Naive thymus-derived CD8-positive, alpha-beta T cell (primary cell): ENCODE results near the gene BBS7. TPM values are rescaled to one million over a fixed set of nuclear protein-coding genes. Genes with fewer than 3 reads are reported as not detected.

ENCODE experiments used
- ATAC-seq, 2 donors: fragments of 150-1000 bp; cut with Tn5 transposase in 1 of 2; sonication (Bioruptor Pico), chemical (Tn5 transposase) in 1 of 2; 1 replicate in 1 of 2; 2 replicates in 1 of 2; pipeline ENCODE4 v1.10.0; 2021; ENCODE audit warnings: mild to moderate bottlenecking in 2 of 2, moderate library complexity in 2 of 2
- POLR2A ChIA-PET: fragments of 350-600 bp; sonication (Branson Sonifier 250); formaldehyde crosslinking; loops from one replicate; lab custom pipeline; 2021; ENCODE audit warnings: antibody characterized with exemption; lab: Charles Lee
- DNase-seq, 10 donors: peaks; one replicate each; pipeline versions ENCODE4 v3.0.0 to v3.0.0-alpha.2; 2020 to 2022
- H3K27ac Mint-ChIP-seq, 10 donors: one replicate each; pipeline ENCODE4 v1.8.0; 2020 to 2022; ENCODE audit warnings: mild to moderate bottlenecking in 10 of 10, mixed read lengths in 10 of 10, moderate library complexity in 4 of 10, inconsistent platforms in 1 of 10
- H3K27me3 Mint-ChIP-seq, 5 donors: one replicate each; pipeline ENCODE4 v1.8.0; 2021 to 2022; ENCODE audit warnings: mixed read lengths in 5 of 5
- H3K36me3 Mint-ChIP-seq, 3 donors: one replicate each; pipeline ENCODE4 v1.8.0; 2020 to 2022; ENCODE audit warnings: mixed read lengths in 3 of 3, mild to moderate bottlenecking in 2 of 3, inconsistent platforms in 1 of 3
- H3K4me1 Mint-ChIP-seq, 4 donors: one replicate each; pipeline ENCODE4 v1.8.0; 2021 to 2022; ENCODE audit warnings: mixed read lengths in 4 of 4
- H3K4me3 Mint-ChIP-seq, 10 donors: one replicate each; pipeline ENCODE4 v1.8.0; 2020 to 2022; ENCODE audit warnings: mild to moderate bottlenecking in 10 of 10, mixed read lengths in 10 of 10, moderate library complexity in 6 of 10, inconsistent platforms in 1 of 10
- H3K9me3 Mint-ChIP-seq, 9 donors: one replicate each; pipeline ENCODE4 v1.8.0; 2020 to 2022; ENCODE audit warnings: mixed read lengths in 9 of 9, mild to moderate bottlenecking in 3 of 9, inconsistent platforms in 1 of 9, moderate library complexity in 1 of 9
- polyA plus RNA-seq, 3 donors: library from polyadenylated mRNA; unstranded; fragments of 300-500 nt; fragmentation: Illumina TruSeq; gene quantifications; one replicate each; pipeline ENCODE4 v1.2.3, GENCODE V29; 2021
- total RNA-seq, 8 experiments: library from RNA in 2 of 8; stranded (reverse) in 2 of 8; gene quantifications; one replicate each; pipeline ENCODE4 v1.2.3 and lab custom pipeline; 2021 to 2026

The BBS7 gene
- total and polyA plus RNA-seq, 5 experiments from 2014 or later: 5.6 to 13.9 (median 9.1) TPM

DNA sequence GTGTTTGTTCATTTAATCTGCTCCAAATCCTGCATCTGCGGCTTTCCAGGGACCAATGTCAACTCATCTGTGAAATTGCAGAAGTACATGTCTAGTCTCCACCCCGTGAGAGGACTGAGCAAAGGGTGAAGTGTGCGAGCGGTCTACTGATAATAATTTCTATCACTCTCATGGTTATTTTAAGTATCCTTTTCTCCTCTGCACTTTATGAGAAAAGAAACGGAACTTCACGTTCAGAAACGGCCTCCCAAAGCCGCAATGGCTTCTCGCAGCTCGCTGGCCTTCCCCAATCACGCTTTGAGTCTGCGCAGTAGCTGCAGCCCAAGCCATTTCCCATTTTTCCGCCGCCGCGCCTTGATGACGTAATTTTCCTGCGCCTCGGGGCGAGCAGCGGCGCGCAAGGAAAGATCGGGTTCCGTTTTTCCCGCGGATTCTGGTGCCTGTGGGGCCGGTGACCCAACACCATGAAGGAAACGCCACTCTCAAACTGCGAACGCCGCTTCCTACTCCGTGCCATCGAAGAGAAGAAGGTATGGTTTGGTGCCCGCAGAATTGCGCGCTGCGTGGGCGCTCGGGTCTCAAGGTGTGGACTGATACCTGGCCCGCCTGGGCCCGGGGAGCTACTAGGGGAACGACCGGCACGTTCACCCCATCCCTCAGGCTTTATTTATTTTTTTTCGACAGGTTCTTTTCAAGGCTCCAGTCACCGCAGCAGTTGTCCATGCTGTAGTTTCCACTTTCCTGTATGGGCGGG is 69.1 kb downstream of the BBS7 start, which contains the start of gene EXOSC9:
EXOSC9 (plus strand) TSS at position 363 of the 754 bp plus-strand sequence; CDS start at position 465, 102 bp downstream.
- peak; percentile 82 to 86 for ATAC-seq
- Mint-ChIP-seq H3K4me3 (peak within 1 kb of the TSS; percentile 88 to 99 (median 95)), H3K4me1 (peaks cover 11 to 52% (median 43%) of the 10 kb centered on the region in 4 donors)

DNA sequence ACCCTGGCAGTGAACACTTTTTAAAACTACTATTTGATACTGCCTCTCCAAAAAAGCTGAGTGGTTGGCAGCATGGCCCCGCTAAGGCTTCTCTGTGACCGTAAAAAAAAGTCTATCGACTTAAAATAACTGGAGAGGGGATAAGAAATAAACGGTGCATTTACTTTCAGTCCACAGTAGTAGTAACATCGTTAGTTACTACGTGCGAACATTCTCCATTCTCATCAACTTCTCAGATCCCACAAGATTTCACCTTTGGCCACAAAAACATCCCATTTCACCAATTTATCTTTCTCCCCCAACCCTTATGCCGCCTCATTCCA is 69.7 kb downstream of the BBS7 start:
- POLR2A ChIA-PET: interaction anchor here (1.3 to 3.8 kb wide), 5 partner anchors 21 to 351 kb away, joined by 3 to 26 read pairs (median 5); partner anchors contain the start of genes BBS7, BLTP1 and CCNA2
- H3K27ac Mint-ChIP-seq: peak overlapping the region; percentile 97 to 100 (median 99)
- H3K27me3 Mint-ChIP-seq: peaks cover 0 to 4% (median 0%) of the 10 kb centered on the region in 5 donors
- DNase-seq: no peak
- H3K4me1 Mint-ChIP-seq: peaks cover 11 to 52% (median 44%) of the 10 kb centered on the region in 4 donors
- H3K4me3 Mint-ChIP-seq: peak overlapping the region; percentile 88 to 99 (median 95)
- no peaks in the 10 kb centered on the region for H3K9me3 Mint-ChIP-seq
- peaks cover 5 to 26% (median 9%) of the 10 kb centered on the region in 3 donors for H3K36me3 Mint-ChIP-seq
- ATAC-seq: peak; percentile 37 to 38

More for the DNA sequence above, 69.1 kb downstream of the BBS7 start, which contains the start of gene EXOSC9:
- H3K27me3 Mint-ChIP-seq: peaks cover 0 to 4% (median 0%) of the 10 kb centered on the region in 5 donors
- POLR2A ChIA-PET: interaction anchor here (1.3 to 3.8 kb wide), 5 partner anchors 20 to 351 kb away, joined by 3 to 26 read pairs (median 5); partner anchors contain the start of genes BBS7, BLTP1 and CCNA2
- DNase-seq: peak; percentile 88 to 98 (median 94)
- no peaks in the 10 kb centered on the region for H3K9me3 Mint-ChIP-seq
- peaks cover 5 to 32% (median 10%) of the 10 kb centered on the region in 3 donors for H3K36me3 Mint-ChIP-seq
- peak within 1 kb of the TSS; percentile 97 to 100 (median 99) for H3K27ac Mint-ChIP-seq

DNA sequence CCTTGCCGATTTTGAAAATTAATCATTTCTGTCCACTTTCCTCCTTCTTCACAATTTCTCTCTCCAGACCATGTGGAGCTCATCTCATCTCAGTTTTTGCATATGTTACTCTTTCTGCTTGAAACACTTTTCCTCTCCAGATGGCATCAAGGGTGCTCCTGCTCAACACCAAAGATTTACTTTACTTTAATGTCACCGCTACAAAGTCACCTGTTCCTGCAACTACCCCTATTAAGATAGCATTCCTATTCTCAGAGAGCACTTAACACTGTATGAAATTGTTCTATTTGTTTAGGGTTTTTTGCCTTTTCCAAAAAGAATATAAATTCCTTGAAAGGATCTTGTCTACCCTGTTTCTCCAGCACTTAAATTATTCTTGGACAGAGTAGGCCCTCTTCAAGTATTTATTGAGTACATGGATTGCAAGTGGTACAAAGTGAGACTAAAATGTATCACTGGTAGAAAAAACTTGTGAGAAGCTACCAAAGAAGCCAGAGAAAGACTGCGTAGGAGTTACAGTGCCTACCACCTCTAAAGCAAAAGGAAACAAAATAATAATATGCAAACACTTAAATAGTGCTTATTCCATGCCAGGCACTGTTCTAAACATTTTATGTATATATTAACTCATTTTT is 70.3 kb downstream of the BBS7 start:
- H3K36me3 Mint-ChIP-seq: peaks cover 4 to 20% (median 5%) of the 10 kb centered on the region in 3 donors
- DNase-seq (no peak), ATAC-seq (no peak)
- H3K27ac Mint-ChIP-seq: peak overlapping the region; percentile 97 to 100 (median 99)
- H3K9me3 Mint-ChIP-seq: no peaks in the 10 kb centered on the region
- peaks cover 0 to 4% (median 0%) of the 10 kb centered on the region in 5 donors for H3K27me3 Mint-ChIP-seq
- POLR2A ChIA-PET: interaction anchor here (1.7 to 3.8 kb wide), 3 partner anchors 22 to 70 kb away, joined by 5 to 26 read pairs (median 9); partner anchors contain the start of genes BBS7 and CCNA2
- peaks cover 13 to 47% (median 45%) of the 10 kb centered on the region in 4 donors for H3K4me1 Mint-ChIP-seq
- H3K4me3 Mint-ChIP-seq: peak overlapping the region; percentile 88 to 99 (median 95)

DNA sequence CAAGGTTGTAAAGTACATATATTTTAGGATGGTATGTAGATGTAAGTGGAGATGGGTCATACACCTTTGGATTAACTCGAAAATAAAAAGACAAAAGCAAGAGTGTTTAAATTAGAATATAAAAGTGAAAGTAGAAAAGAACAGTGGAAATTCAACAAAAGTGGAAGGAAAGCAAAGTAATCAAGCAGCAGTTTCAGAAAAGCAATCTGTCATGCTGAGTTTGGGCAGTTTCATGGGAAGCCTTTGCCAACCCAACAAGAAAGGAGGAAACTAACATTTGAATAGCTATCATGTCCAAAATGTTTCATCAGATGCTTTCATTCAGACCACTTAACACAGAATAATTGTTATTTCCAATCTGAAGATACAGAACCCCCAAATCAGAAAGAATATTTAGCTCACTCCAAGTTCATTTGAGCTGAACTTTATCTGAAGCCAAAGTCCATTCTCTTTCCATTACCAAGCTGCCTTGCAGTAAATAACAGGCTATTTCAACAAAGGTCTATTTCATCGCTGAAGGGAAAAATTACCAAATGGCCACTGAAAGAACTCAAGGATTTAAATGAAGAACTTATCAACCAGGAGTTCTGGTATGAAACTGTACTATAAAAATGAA is 71.0 kb downstream of the BBS7 start:
- POLR2A ChIA-PET: interaction anchor here (3.8 kb wide), 1 partner anchor 25 kb away, joined by 26 read pairs; the partner anchor contains the start of gene CCNA2
- Mint-ChIP-seq H3K27me3 (peaks cover 0 to 6% (median 0%) of the 10 kb centered on the region in 5 donors), H3K27ac (peak overlapping the region; percentile 9 to 100 (median 98)), H3K9me3 (no peaks in the 10 kb centered on the region), H3K4me3 (peak overlapping the region; percentile 4 to 99 (median 62)), H3K36me3 (peaks cover 4 to 15% (median 5%) of the 10 kb centered on the region in 3 donors), H3K4me1 (peaks cover 13 to 44% (median 42%) of the 10 kb centered on the region in 4 donors)
- DNase-seq (no peak), ATAC-seq (no peak)

DNA sequence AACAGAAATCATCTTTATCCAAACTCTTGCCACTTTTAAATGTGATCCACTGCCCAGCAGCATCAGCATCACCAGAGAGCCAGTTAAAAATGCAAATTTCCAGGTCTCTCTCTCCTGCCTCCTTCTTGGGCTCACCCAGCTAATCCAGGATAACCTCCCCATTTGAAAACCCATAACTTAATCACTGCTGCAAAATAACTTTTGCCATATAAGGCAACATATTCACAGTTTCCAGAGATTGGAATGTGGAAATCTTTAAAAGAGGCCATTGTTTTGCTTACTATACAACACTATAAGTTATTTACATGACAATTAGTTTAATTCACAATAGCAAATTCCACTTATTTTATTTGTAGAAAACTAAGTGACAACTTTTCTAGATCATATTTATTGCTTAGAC is 74.0 kb downstream of the BBS7 start:
- no peak for DNase-seq
- no peak for ATAC-seq
- Mint-ChIP-seq H3K36me3 (peaks cover 0 to 5% (median 4%) of the 10 kb centered on the region in 3 donors), H3K9me3 (no peaks in the 10 kb centered on the region), H3K27me3 (peaks cover 0 to 7% (median 1%) of the 10 kb centered on the region in 5 donors), H3K27ac (no peak overlapping the region), H3K4me1 (peaks cover 10 to 30% (median 26%) of the 10 kb centered on the region in 4 donors), H3K4me3 (no peak overlapping the region)
- POLR2A ChIA-PET: no interaction called here

DNA sequence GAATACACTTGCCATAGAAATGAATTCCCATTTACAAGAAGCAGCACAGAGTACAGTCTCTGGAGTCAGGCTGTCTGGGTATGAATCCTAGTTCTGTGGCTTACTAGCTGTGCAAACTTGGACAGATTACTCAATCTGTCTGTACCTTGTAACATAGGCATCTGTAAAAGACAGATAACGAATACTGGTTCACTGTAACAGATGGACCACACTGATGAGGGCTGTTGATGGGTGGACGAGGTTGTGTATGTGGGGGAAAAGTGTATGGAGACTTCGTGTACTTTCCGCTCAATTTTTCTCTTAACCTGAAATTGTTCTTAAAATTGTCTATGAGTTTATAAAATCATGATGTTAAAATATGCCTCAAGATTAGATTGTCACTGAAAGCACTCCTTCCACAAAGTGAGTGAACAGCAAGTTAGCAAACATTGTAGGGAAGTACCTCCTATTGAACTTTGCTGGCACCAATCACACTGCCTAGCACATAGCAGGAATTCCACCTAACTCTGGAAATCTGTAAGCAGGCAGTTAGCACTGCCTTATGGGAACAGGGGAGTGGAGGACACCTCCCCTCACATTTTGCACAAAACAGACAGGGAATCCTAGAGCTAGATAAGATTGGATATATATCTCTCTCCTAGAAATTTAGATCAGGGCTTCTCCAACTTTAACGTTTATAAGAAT is 75.6 kb downstream of the BBS7 start:
- no peak for ATAC-seq
- peaks cover 1 to 11% (median 4%) of the 10 kb centered on the region in 5 donors for H3K27me3 Mint-ChIP-seq
- peaks cover 0 to 2% (median 0%) of the 10 kb centered on the region in 3 donors for H3K36me3 Mint-ChIP-seq
- POLR2A ChIA-PET: no interaction called here
- H3K4me1 Mint-ChIP-seq: peaks cover 2 to 14% (median 10%) of the 10 kb centered on the region in 4 donors
- no peak overlapping the region for H3K27ac Mint-ChIP-seq
- DNase-seq: no peak
- H3K4me3 Mint-ChIP-seq: no peak overlapping the region
- no peaks in the 10 kb centered on the region for H3K9me3 Mint-ChIP-seq

DNA sequence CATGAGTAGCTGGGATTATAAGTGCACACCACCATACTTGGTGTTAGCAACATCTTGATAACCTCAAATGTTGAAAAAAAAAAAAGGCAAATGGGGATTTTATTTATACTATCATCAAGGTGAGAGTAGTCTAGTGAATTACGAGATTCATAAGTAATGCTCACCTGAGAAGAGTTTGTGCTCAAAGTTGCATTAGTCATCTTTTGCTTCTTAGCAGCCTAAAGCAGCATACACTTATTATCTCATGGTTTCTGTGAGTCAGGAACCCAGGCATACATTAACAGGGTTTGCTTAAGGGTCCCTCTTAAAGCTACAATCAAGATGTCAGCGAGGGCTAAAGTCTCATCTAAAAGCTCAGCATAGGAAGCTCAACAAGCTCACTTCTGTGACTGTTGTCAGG is 77.3 kb downstream of the BBS7 start:
- H3K9me3 Mint-ChIP-seq: no peaks in the 10 kb centered on the region
- no peak overlapping the region for H3K4me3 Mint-ChIP-seq
- DNase-seq (no peak), ATAC-seq (no peak)
- peaks cover 9 to 25% (median 15%) of the 10 kb centered on the region in 5 donors for H3K27me3 Mint-ChIP-seq
- POLR2A ChIA-PET: no interaction called here
- no peak overlapping the region for H3K27ac Mint-ChIP-seq
- no peaks in the 10 kb centered on the region for H3K36me3 Mint-ChIP-seq
- H3K4me1 Mint-ChIP-seq: peaks cover 0 to 5% (median 3%) of the 10 kb centered on the region in 4 donors

DNA sequence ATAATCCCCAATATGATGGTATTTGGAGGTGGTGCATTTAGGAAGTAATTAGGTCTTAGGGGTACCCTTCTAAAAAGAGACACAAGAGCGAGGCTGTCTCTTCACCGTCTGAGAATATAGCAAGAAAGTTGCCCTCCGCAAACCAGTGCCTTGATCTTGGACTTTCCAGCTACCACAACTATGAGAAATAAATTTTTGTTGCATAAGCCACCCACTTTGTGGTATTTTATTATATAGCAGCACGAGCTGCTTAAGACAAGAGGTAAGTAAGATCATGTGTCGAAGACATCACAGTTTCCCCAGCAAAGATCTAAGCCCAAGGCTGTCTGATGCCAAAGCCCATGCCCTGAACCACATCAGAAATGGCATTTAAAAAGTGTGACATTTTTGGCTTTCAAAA is 78.8 kb downstream of the BBS7 start:
- DNase-seq: no peak
- no peak overlapping the region for H3K4me3 Mint-ChIP-seq
- no peaks in the 10 kb centered on the region for H3K36me3 Mint-ChIP-seq
- no peak overlapping the region for H3K27ac Mint-ChIP-seq
- peaks cover 14 to 33% (median 20%) of the 10 kb centered on the region in 5 donors for H3K27me3 Mint-ChIP-seq
- H3K4me1 Mint-ChIP-seq: peaks cover 0 to 5% (median 3%) of the 10 kb centered on the region in 4 donors
- no peak for ATAC-seq
- H3K9me3 Mint-ChIP-seq: no peaks in the 10 kb centered on the region
- POLR2A ChIA-PET: no interaction called here

DNA sequence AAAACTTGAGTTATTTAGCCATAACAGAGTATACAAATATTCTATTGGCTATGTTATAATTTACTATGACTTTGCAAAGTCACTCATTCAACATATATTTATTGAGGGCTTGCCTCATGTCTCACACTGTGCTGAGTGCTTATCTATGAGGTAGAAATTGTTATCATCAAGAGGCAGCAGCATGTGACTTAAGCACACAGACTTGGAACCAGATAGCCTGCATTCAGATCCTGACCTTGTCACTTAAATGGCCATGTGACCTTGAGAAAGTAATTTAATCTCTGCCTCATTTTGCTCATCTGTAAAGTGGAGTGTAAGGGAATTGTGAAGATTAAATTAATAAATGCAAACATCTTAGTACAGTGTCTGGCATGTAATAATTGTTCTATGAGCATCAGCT is 79.3 kb downstream of the BBS7 start:
- DNase-seq: no peak
- H3K27me3 Mint-ChIP-seq: peaks cover 16 to 33% (median 22%) of the 10 kb centered on the region in 5 donors
- H3K27ac Mint-ChIP-seq: no peak overlapping the region
- no peak overlapping the region for H3K4me3 Mint-ChIP-seq
- POLR2A ChIA-PET: no interaction called here
- no peak for ATAC-seq
- no peaks in the 10 kb centered on the region for H3K9me3 Mint-ChIP-seq
- peaks cover 0 to 4% (median 2%) of the 10 kb centered on the region in 4 donors for H3K4me1 Mint-ChIP-seq
- H3K36me3 Mint-ChIP-seq: no peaks in the 10 kb centered on the region

DNA sequence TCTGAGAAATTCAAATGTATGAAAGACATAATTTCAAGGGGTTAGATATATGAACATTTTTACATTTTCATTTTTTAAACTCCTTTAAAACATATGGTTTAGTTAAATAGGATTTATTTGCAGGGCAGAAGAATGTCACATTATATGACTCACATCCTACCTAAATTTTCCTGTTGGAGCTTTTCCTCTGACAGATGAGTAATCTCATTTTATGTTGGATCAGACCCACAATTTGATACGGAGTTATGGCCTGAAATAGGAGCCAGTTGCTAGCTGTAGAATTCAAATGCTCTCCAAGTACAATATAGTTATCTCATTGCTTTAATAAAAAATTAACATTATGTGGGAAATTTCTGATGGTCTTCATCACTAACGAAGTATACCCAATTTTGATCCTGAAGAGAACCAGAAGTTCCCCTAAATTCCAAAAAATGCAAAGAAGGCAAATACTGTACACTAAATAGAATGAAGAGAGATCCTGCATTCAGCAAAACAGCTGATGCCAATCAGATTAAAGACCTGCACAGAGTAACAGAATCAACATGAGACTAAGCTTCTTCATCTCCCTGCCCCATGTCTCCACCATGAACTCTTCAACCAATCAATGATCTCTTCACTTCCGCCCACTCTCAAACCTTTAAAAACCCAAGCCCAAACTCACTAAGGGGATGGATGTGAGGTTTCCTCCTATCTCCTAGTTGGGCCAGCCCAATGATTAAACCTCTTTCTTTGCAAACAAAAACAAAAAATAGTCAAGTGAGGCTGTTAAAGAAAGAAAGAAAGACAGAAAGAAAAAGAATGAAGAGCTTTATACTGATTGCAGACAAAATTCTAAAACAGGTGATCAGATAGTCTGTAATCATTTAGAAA is 80.1 kb downstream of the BBS7 start:
- no peak for DNase-seq
- H3K36me3 Mint-ChIP-seq: no peaks in the 10 kb centered on the region
- POLR2A ChIA-PET: no interaction called here
- no peaks in the 10 kb centered on the region for H3K4me1 Mint-ChIP-seq
- H3K9me3 Mint-ChIP-seq: peaks cover 0 to 3% (median 0%) of the 10 kb centered on the region in 9 donors
- peaks cover 17 to 36% (median 29%) of the 10 kb centered on the region in 5 donors for H3K27me3 Mint-ChIP-seq
- no peak for ATAC-seq
- no peak overlapping the region for H3K4me3 Mint-ChIP-seq
- no peak overlapping the region for H3K27ac Mint-ChIP-seq

DNA sequence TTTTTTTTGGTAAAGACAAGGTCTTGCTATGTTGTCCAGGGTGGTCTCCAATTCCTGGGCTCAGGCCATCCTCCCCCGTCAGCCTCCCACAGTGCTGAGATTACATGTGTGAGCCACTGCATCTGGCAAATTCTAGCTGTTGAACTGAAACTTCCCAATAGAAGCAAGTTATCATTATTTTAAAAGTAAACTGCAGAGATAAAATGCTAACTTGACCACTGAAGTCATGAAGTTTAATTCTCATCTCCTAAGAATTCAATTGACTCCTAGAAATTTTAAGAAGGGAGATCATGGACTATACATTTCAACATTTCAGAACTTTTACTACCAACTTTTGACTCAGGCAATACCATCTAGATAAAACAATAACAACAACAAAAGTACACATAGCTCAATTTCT is 80.8 kb downstream of the BBS7 start:
- POLR2A ChIA-PET: no interaction called here
- peak overlapping the region in 1 of 10 donors; percentile 61 for H3K27ac Mint-ChIP-seq
- H3K9me3 Mint-ChIP-seq: peaks cover 0 to 10% (median 1%) of the 10 kb centered on the region in 9 donors
- no peaks in the 10 kb centered on the region for H3K4me1 Mint-ChIP-seq
- H3K36me3 Mint-ChIP-seq: peaks cover 0 to 3% (median 0%) of the 10 kb centered on the region in 3 donors
- DNase-seq (no peak), ATAC-seq (no peak)
- H3K27me3 Mint-ChIP-seq: peaks cover 20 to 38% (median 32%) of the 10 kb centered on the region in 5 donors
- no peak overlapping the region for H3K4me3 Mint-ChIP-seq
